ENCODE measurements around the gene WNK2. TPM values are rescaled to one million over a fixed set of nuclear protein-coding genes. Genes with fewer than 3 reads are reported as not detected.
"Not testable (repeated sequence)": the region's sequence is repeated elsewhere in the genome, so short reads cannot be mapped to it uniquely, and the experiment has no call there.

Gene WNK2
- total and polyA plus RNA-seq, 2 donors: 4.8 to 9.3 TPM

DNA sequence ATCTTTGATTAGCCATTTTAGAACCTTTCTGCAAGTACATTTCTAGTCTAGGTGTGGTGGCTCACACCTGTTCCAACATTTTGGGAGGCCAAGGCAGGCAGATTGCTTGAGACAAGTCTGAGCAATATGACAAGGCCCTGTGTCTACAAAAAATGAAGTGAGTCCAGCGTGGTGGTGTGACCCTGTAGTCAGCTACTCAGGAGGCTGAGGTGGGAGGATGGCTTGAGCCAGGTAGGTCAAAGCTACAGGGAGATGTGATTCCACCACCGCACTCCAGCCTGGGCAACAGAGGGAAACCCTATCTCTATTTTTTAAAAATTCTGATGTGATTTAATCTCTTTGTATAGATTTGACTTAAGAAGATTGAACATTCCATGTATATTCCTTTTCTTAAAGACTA, 171.9 kb downstream of the WNK2 start:
- Histone ChIP-seq H3K27ac (ENCODE audit: low read depth) (no peak overlapping the region), H3K4me1 (ENCODE audit: insufficient read depth) (no peaks in the 10 kb centered on the region), H3K4me3 (ENCODE audit: low read depth, low read length) (no peak overlapping the region), H3K36me3 (ENCODE audit: insufficient read depth) (no peaks in the 10 kb centered on the region)
- WGBS: 86% methylated on average over 2 of the region's 2 CpGs
- no peak for DNase-seq (ENCODE audit: extremely low spot score)

DNA sequence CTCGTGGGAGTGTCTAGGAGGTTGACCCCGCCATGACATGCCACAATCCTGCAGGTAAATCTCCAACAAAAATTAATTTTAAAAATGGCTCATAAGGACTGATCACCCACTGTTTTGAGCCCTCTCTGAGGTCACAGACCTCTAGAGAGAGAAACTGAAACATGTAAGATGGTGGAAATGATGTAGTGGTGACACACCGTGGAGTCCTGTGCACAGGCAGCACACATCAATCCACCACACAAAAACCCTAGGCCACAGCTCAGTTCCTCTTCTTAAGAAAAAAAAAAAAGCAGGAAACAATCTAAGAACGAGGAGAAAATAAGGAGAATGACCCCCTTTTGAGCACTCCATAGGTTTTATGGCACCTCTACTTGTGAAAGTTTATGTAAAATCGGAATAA, 173.7 kb downstream of the WNK2 start:
- H3K36me3 ChIP-seq (ENCODE audit: insufficient read depth): no peaks in the 10 kb centered on the region
- no peak for DNase-seq (ENCODE audit: extremely low spot score)
- H3K4me3 ChIP-seq (ENCODE audit: low read depth, low read length): no peak overlapping the region
- no peaks in the 10 kb centered on the region for H3K4me1 ChIP-seq (ENCODE audit: insufficient read depth)
- H3K27ac ChIP-seq (ENCODE audit: low read depth): no peak overlapping the region
- 67% methylated on average over 5 of the region's 5 CpGs for WGBS

DNA sequence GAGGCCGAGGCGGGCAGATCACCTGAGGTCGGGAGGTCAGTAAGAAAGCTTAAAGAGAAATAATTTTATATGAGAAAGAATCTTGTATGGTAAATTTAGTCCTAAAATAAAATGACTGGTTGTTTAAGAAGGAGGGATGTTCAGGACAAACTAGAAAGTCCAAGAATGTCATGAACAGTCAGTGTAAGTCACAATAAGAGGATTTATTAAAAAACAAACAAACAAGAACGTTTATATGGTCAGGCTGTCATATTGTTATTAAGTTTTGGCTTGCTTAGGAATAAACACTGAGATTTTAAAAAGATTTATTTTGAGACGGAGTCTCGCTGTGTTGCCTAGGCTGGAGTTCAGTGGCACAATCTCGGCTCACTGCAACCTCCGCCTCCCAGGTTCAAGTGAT, 176.0 kb downstream of the WNK2 start:
- H3K27ac ChIP-seq (ENCODE audit: low read depth); DNase-seq (ENCODE audit: extremely low spot score); H3K4me1 ChIP-seq (ENCODE audit: insufficient read depth); H3K36me3 ChIP-seq (ENCODE audit: insufficient read depth); H3K4me3 ChIP-seq (ENCODE audit: low read depth, low read length): not testable (repeated sequence)
- 90% methylated on average over 8 of the region's 8 CpGs for WGBS

GRCh38 chr9:93361995-93362394, 178.1 kb downstream of the WNK2 start:
- DNase-seq (ENCODE audit: extremely low spot score): no peak
- Histone ChIP-seq H3K27ac (ENCODE audit: low read depth) (no peak overlapping the region), H3K36me3 (ENCODE audit: insufficient read depth) (no peaks in the 10 kb centered on the region), H3K4me3 (ENCODE audit: low read depth, low read length) (no peak overlapping the region), H3K4me1 (ENCODE audit: insufficient read depth) (no peaks in the 10 kb centered on the region)
- WGBS: 64% methylated on average over 3 of the region's 3 CpGs

GRCh38 chr9:93364734-93365426, 180.9 kb downstream of the WNK2 start:
- H3K4me3 ChIP-seq (ENCODE audit: low read depth, low read length): no peak overlapping the region
- no peaks in the 10 kb centered on the region for H3K36me3 ChIP-seq (ENCODE audit: insufficient read depth)
- no peak for DNase-seq (ENCODE audit: extremely low spot score)
- no peaks in the 10 kb centered on the region for H3K4me1 ChIP-seq (ENCODE audit: insufficient read depth)
- WGBS: 86% methylated on average over 2 of the region's 2 CpGs
- H3K27ac ChIP-seq (ENCODE audit: low read depth): no peak overlapping the region

GRCh38 chr9:93365427-93366118, 181.6 kb downstream of the WNK2 start:
- Histone ChIP-seq H3K36me3 (ENCODE audit: insufficient read depth) (no peaks in the 10 kb centered on the region), H3K4me1 (ENCODE audit: insufficient read depth) (no peaks in the 10 kb centered on the region), H3K4me3 (ENCODE audit: low read depth, low read length) (no peak overlapping the region), H3K27ac (ENCODE audit: low read depth) (no peak overlapping the region)
- no peak for DNase-seq (ENCODE audit: extremely low spot score)
- 80% methylated on average over 12 of the region's 12 CpGs for WGBS

DNA sequence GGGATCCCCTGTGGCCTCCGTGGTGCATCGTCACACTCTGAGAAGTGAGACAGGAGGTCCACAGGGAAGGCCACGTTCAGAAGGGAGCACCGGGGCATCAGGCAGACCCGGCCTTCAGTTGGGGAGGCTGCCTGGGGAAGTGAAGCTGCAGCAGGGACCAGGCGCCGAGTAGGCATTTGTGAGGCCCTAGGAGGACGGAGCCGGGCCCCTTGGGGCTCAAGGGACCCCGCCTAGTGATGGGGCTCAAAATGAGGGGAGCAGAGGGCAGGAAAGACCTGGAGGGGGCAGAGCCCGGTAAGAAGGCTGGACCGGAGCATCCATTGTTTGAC, 182.1 kb downstream of the WNK2 start:
- no peak for DNase-seq (ENCODE audit: extremely low spot score)
- 81% methylated on average over 12 of the region's 12 CpGs for WGBS

DNA sequence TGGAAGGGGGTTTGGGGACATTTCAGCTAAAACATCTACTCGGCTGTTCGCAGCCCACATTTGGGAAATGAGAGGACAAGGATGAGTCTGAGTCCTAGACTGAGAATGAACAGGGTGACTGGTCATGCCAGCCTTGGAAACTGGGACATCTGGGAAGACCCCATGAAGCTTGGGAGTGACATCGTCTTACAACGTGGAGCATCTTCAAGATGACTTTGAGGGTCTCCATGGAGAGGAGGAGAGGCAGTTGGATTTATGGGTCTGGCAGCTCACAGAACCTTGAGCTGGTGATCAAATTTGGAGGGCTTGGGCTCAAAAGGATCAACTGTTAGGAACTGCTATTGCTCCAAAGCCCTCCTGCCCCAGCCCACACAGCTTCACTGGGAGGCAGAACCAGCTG, 182.5 kb downstream of the WNK2 start:
- DNase-seq (ENCODE audit: extremely low spot score); H3K36me3 ChIP-seq (ENCODE audit: insufficient read depth); H3K4me3 ChIP-seq (ENCODE audit: low read depth, low read length); H3K4me1 ChIP-seq (ENCODE audit: insufficient read depth); H3K27ac ChIP-seq (ENCODE audit: low read depth): not testable (repeated sequence)
- 89% methylated on average over 4 of the region's 4 CpGs for WGBS

More for the DNA sequence above, 182.1 kb downstream of the WNK2 start:
- Histone ChIP-seq H3K27ac (ENCODE audit: low read depth) (no peak overlapping the region), H3K4me3 (ENCODE audit: low read depth, low read length) (no peak overlapping the region), H3K36me3 (ENCODE audit: insufficient read depth) (no peaks in the 10 kb centered on the region), H3K4me1 (ENCODE audit: insufficient read depth) (no peaks in the 10 kb centered on the region)

DNA sequence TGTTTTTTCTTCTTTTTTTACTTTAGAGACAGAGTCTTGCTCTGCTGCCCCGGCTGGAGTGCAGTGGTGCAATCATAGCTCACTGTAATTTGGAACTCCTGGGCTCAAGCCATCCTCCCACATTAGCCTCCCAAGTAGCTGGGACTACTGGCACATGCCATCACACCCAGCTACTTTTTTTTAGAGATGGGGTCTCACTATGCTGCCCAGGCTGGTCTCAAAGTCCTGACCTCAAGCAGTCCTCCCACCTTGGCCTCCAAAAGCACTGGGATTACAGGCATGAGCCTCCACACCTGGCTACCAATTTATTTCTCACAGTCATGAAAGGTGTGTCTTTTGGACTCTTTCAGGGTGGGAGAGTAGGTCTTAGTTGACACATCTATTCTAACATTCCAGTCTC, 184.5 kb downstream of the WNK2 start:
- 86% methylated on average over 1 of the region's 1 CpG for WGBS
- Histone ChIP-seq H3K36me3 (ENCODE audit: insufficient read depth) (no peaks in the 10 kb centered on the region), H3K4me3 (ENCODE audit: low read depth, low read length) (no peak overlapping the region), H3K27ac (ENCODE audit: low read depth) (no peak overlapping the region), H3K4me1 (ENCODE audit: insufficient read depth) (no peaks in the 10 kb centered on the region)
- DNase-seq (ENCODE audit: extremely low spot score): no peak

DNA sequence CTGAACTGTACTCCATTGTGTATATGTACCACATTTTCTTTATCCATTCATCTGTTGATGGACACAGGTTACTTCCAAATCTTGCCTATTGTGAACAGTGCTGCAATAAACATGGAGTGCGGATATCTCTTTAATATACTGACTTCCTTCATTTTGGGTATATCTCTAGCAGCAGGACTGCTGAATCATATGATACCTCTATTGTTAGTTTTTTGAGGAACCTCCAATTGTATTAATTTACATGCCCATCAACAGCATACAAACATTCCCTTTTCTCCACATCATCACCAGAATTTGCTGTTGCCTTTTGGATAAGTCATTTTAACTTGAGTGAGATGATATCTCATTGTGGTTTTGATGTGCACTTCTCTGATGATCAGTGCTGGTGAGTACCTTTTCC, 185.7 kb downstream of the WNK2 start:
- no peak overlapping the region for H3K4me3 ChIP-seq (ENCODE audit: low read depth, low read length)
- WGBS: 91% methylated on average over 1 of the region's 1 CpG

More for the DNA sequence above, 185.7 kb downstream of the WNK2 start:
- H3K36me3 ChIP-seq (ENCODE audit: insufficient read depth): no peaks in the 10 kb centered on the region
- no peak for DNase-seq (ENCODE audit: extremely low spot score)
- no peaks in the 10 kb centered on the region for H3K4me1 ChIP-seq (ENCODE audit: insufficient read depth)
- H3K27ac ChIP-seq (ENCODE audit: low read depth): no peak overlapping the region

Other genes with a start within 250 kb of the WNK2 start
- 7.4 TPM for gene FGD3, start 236.6 kb upstream of the WNK2 start, total RNA-seq
- gene FGD3, start 236.6 kb upstream of the WNK2 start, polyA plus RNA-seq: 5.8 TPM
- gene SUSD3, start 125.4 kb upstream of the WNK2 start, total RNA-seq: 1.5 TPM
- gene SUSD3, start 125.4 kb upstream of the WNK2 start, polyA plus RNA-seq: 1.9 TPM
- gene CARD19, start 87.9 kb upstream of the WNK2 start, total RNA-seq: 14.8 TPM
- gene CARD19, start 87.9 kb upstream of the WNK2 start, polyA plus RNA-seq: 77.0 TPM
- gene NINJ1, start 49.9 kb upstream of the WNK2 start, total RNA-seq: 13.2 TPM
- 48.2 TPM for gene NINJ1, start 49.9 kb upstream of the WNK2 start, polyA plus RNA-seq